PC-3 (cell line): Measurements from ENCODE around the gene TARDBP. TPM values are rescaled to one million over a fixed set of nuclear protein-coding genes. Genes with fewer than 3 reads are reported as not detected.
"Not testable (repeated sequence)": the region's sequence is repeated elsewhere in the genome, so short reads cannot be mapped to it uniquely, and the experiment has no call there.

Experiments used
- ATAC-seq: fragments of 200-7000 bp; cut with Tn5 transposase; 2 replicates; pipeline ENCODE4 v1.9.1; 2020; ENCODE audit warnings: mild to moderate bottlenecking, moderate library complexity
- BruUV-seq: library from RNA; stranded (reverse); fragments of 400-500 nt; replicated peaks from 2 replicates; lab custom pipeline; 2021; lab: Mats Ljungman, UMichigan
- CTCF ChIA-PET: fragments of 300-600 bp; sonication (Branson Sonifier 250); formaldehyde crosslinking; loops from one replicate; lab custom pipeline; 2022; ENCODE audit warnings: antibody characterized with exemption; lab: Charles Lee
- POLR2A ChIA-PET: fragments of 300-600 bp; sonication (Branson Sonifier 250); formaldehyde crosslinking; loops from one replicate; lab custom pipeline; 2022; ENCODE audit warnings: antibody characterized with exemption; ENCODE audit not compliant: unreplicated experiment; lab: Charles Lee
- DNase-seq: peaks from one replicate; pipeline ENCODE4 v3.0.0-alpha.2; 2015
- H2AFZ ChIP-seq: fragments of 300-600 bp; sonication (generic); 2 replicates; pipeline ENCODE4 v1.6.0; 2016; ENCODE audit warnings: antibody characterized with exemption, low read length
- H3F3A ChIP-seq: fragments of 300-600 bp; sonication (generic); one replicate; pipeline ENCODE4 v1.6.0; 2017; ENCODE audit warnings: antibody characterized with exemption, low read length, control low read depth, mild to moderate bottlenecking; ENCODE audit not compliant: unreplicated experiment
- H3K27ac ChIP-seq: fragments of 300-600 bp; sonication (generic); 2 replicates; pipeline ENCODE4 v1.5.1; 2016; ENCODE audit warnings: mild to moderate bottlenecking, low read length
- H3K27me3 ChIP-seq: fragments of 300-600 bp; sonication (generic); 2 replicates; pipeline ENCODE4 v1.6.1; 2016; ENCODE audit warnings: low read length, mixed read lengths
- H3K36me3 ChIP-seq: fragments of 300-600 bp; sonication (generic); 2 replicates; pipeline ENCODE4 v1.6.1; 2016; ENCODE audit warnings: low read depth, mixed run types, low read length, mixed read lengths
- H3K4me1 ChIP-seq: fragments of 300-600 bp; sonication (generic); 2 replicates; pipeline ENCODE4 v1.5.1; 2016; ENCODE audit warnings: low read length; ENCODE audit not compliant: insufficient read depth
- H3K4me2 ChIP-seq: fragments of 300-600 bp; sonication (generic); 2 replicates; pipeline ENCODE4 v1.6.0; 2016; ENCODE audit warnings: low read length
- H3K4me3 ChIP-seq: fragments of 300-600 bp; sonication (generic); 2 replicates; pipeline ENCODE4 v1.5.1; 2016; ENCODE audit warnings: mild to moderate bottlenecking, low read length, mixed read lengths
- H3K79me2 ChIP-seq: fragments of 300-600 bp; sonication (generic); 2 replicates; pipeline ENCODE4 v1.6.1; 2017; ENCODE audit warnings: low read length, mixed read lengths
- H3K9ac ChIP-seq: fragments of 300-600 bp; sonication (generic); 2 replicates; pipeline ENCODE4 v1.6.0; 2016; ENCODE audit warnings: mild to moderate bottlenecking, low read length
- H3K9me2 ChIP-seq: fragments of 300-600 bp; sonication (generic); replicated peaks from 2 replicates; pipeline ENCODE4 v1.6.1; 2016; ENCODE audit warnings: mixed run types, low read length, mixed read lengths
- H3K9me3 ChIP-seq: fragments of 300-600 bp; sonication (generic); 2 replicates; pipeline ENCODE4 v1.6.1; 2016; ENCODE audit warnings: low read length, mixed read lengths
- H4K20me1 ChIP-seq: fragments of 300-600 bp; sonication (generic); 2 replicates; pipeline ENCODE4 v1.6.1; 2016; ENCODE audit warnings: low read length, mixed read lengths
- EZH2 ChIP-seq: fragments of 300-600 bp; sonication (generic); IDR thresholded peaks from one replicate; pipeline ENCODE4 v1.6.1; 2017; ENCODE audit warnings: antibody characterized with exemption, mild to moderate bottlenecking, low read length; ENCODE audit not compliant: unreplicated experiment
- EZH2phosphoT487 ChIP-seq: fragments of 300-600 bp; sonication (generic); IDR thresholded peaks from 2 replicates; pipeline ENCODE4 v1.6.1; 2018; ENCODE audit warnings: mild to moderate bottlenecking, antibody characterized with exemption, low read length, borderline replicate concordance
- intact Hi-C: fragments of 100-400 bp; cut with micrococcal nuclease; formaldehyde crosslinking; loops from 2 replicates; pipeline ENCODE4 v1.9.0; 2023
- total RNA-seq: library from RNA; depleted of rRNA; stranded (reverse); fragments of >200 nt; gene quantifications from 2 replicates; pipeline ENCODE4 v1.2.3, GENCODE V29; 2014
- TF ChIP-seq, protein P1 (sequence below): fragments of 300-600 bp; sonication (generic); conservative IDR thresholded peaks from 2 replicates; pipeline ENCODE4 v1.5.1; 2017; ENCODE audit warnings: antibody characterized with exemption, low read depth, mild to moderate bottlenecking, low read length

The TARDBP gene
- total RNA-seq, 1 experiment from 2014 or later: 78.5 TPM

GRCh38 chr1:10986525-10986890 is 25.9 kb upstream of the TARDBP start:
- no peaks in the 10 kb centered on the region for H3F3A ChIP-seq
- TF ChIP-seq EZH2phosphoT487 (no peak), EZH2 (no peak)
- TF ChIP-seq, protein P1, sequence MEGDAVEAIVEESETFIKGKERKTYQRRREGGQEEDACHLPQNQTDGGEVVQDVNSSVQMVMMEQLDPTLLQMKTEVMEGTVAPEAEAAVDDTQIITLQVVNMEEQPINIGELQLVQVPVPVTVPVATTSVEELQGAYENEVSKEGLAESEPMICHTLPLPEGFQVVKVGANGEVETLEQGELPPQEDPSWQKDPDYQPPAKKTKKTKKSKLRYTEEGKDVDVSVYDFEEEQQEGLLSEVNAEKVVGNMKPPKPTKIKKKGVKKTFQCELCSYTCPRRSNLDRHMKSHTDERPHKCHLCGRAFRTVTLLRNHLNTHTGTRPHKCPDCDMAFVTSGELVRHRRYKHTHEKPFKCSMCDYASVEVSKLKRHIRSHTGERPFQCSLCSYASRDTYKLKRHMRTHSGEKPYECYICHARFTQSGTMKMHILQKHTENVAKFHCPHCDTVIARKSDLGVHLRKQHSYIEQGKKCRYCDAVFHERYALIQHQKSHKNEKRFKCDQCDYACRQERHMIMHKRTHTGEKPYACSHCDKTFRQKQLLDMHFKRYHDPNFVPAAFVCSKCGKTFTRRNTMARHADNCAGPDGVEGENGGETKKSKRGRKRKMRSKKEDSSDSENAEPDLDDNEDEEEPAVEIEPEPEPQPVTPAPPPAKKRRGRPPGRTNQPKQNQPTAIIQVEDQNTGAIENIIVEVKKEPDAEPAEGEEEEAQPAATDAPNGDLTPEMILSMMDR: no peak
- H3K4me1 ChIP-seq: no peaks in the 10 kb centered on the region
- H3K27ac ChIP-seq: no peak overlapping the region
- ATAC-seq (no peak), DNase-seq (no peak)
- intact Hi-C loops: no loop called here
- H3K9me3 ChIP-seq: no peaks in the 10 kb centered on the region
- H3K4me3 ChIP-seq: no peak overlapping the region
- no TSS peak for BruUV-seq
- no peak overlapping the region for H2AFZ ChIP-seq
- H3K79me2 ChIP-seq: no peaks in the 10 kb centered on the region
- H3K9me2 ChIP-seq: no peaks in the 10 kb centered on the region
- H3K36me3 ChIP-seq: no peaks in the 10 kb centered on the region
- CTCF ChIA-PET: no interaction called here
- H3K27me3 ChIP-seq: peaks cover 4% of the 10 kb centered on the region; the same call in 1 of the 2 replicates
- H4K20me1 ChIP-seq: no peaks in the 10 kb centered on the region
- POLR2A ChIA-PET: no interaction called here
- no peak overlapping the region for H3K9ac ChIP-seq
- H3K4me2 ChIP-seq: no peak overlapping the region

- Histone ChIP-seq H3K4me2 (no peak overlapping the region), H4K20me1 (no peaks in the 10 kb centered on the region), H3K36me3 (no peaks in the 10 kb centered on the region), H3K79me2 (no peaks in the 10 kb centered on the region), H3K9me3 (no peaks in the 10 kb centered on the region), H3F3A (no peaks in the 10 kb centered on the region), H2AFZ (no peak overlapping the region), H3K9ac (no peak overlapping the region), H3K4me1 (no peaks in the 10 kb centered on the region), H3K9me2 (no peaks in the 10 kb centered on the region), H3K4me3 (no peak overlapping the region), H3K27ac (no peak overlapping the region), H3K27me3 (peaks cover 4% of the 10 kb centered on the region; the same call in 1 of the 2 replicates)
- ATAC-seq: no peak
- intact Hi-C loops: no loop called here
- CTCF ChIA-PET: no interaction called here
- TF ChIP-seq EZH2: no peak
- TF ChIP-seq, protein P1: no peak
- TF ChIP-seq EZH2phosphoT487: no peak
- DNase-seq: no peak
- POLR2A ChIA-PET: no interaction called here
- no TSS peak for BruUV-seq
Observed at GRCh38 chr1:10987840-10988417, 24.5 kb upstream of the TARDBP start.

DNA sequence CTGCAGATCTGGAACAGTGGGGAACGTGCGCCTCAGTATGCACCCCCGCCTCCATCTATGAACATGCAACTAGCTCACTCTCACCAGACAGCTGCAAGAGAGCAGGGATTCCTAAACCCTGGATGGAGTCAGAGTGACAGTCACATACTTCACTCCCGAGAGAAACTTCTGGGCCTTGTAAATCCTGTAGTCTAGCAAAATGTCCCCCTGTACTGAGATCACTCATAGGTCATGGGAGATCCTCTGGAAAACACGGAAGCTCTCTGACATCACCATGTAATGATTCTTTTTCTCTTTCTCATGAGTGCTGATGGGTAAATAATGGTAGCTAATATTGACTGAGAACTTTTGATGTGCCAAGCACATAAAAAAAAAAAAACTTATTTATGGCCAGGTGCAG is 23.4 kb upstream of the TARDBP start:
- Histone ChIP-seq H3K9ac (no peak overlapping the region), H3K79me2 (no peaks in the 10 kb centered on the region), H3K9me2 (no peaks in the 10 kb centered on the region), H3K4me3 (no peak overlapping the region), H3K36me3 (no peaks in the 10 kb centered on the region), H3K27me3 (peaks cover 4% of the 10 kb centered on the region; the same call in 1 of the 2 replicates), H3K4me1 (no peaks in the 10 kb centered on the region), H3F3A (no peaks in the 10 kb centered on the region), H3K9me3 (no peaks in the 10 kb centered on the region), H3K4me2 (no peak overlapping the region), H2AFZ (no peak overlapping the region), H4K20me1 (no peaks in the 10 kb centered on the region), H3K27ac (no peak overlapping the region)
- no peak for DNase-seq
- BruUV-seq: no TSS peak
- intact Hi-C loops: no loop called here
- ChIA-PET CTCF (no interaction called here), POLR2A (no interaction called here)
- ATAC-seq: no peak
- TF ChIP-seq, protein P1: no peak
- no peak for TF ChIP-seq EZH2
- TF ChIP-seq EZH2phosphoT487: no peak

GRCh38 chr1:10989920-10990516 is 22.4 kb upstream of the TARDBP start:
- H3K27ac ChIP-seq, H3K9me3 ChIP-seq, H3K4me1 ChIP-seq, CTCF ChIA-PET, H3K4me2 ChIP-seq, POLR2A ChIA-PET, intact Hi-C loops, H3K4me3 ChIP-seq, BruUV-seq, H4K20me1 ChIP-seq, H3K27me3 ChIP-seq, H3F3A ChIP-seq, H3K9me2 ChIP-seq, H3K79me2 ChIP-seq, H3K9ac ChIP-seq, H2AFZ ChIP-seq, ATAC-seq, H3K36me3 ChIP-seq: not testable (repeated sequence)
- DNase-seq: peak; percentile 14
